DOHH2 (cell line): ENCODE data around the gene PRG2.
A peak's percentile ranks its signal among the peaks of the same experiment; 100 is the strongest.

ENCODE experiments used
- H3F3A ChIP-seq: fragments of 200-600 bp; sonication (generic), shearing (Covaris generic); 2 replicates; pipeline ENCODE4 v1.6.0; 2016; ENCODE audit warnings: antibody characterized with exemption, mild to moderate bottlenecking; ENCODE audit not compliant: control insufficient read depth, insufficient read depth
- H3K27ac ChIP-seq: fragments of 200-600 bp; sonication (generic); 2 replicates; pipeline ENCODE4 v1.5.1; 2014; ENCODE audit warnings: low read depth, mild to moderate bottlenecking, low read length, moderate library complexity
- H3K27me3 ChIP-seq: fragments of 200-600 bp; sonication (generic); 2 replicates; pipeline ENCODE4 v1.6.1; 2014; ENCODE audit warnings: mild to moderate bottlenecking, low read length, mixed read lengths; ENCODE audit not compliant: control insufficient read depth
- H3K36me3 ChIP-seq: fragments of 200-600 bp; sonication (generic); 2 replicates; pipeline ENCODE4 v1.6.1; 2014; ENCODE audit warnings: mild to moderate bottlenecking, low read length, moderate library complexity, mixed read lengths; ENCODE audit not compliant: control insufficient read depth
- H3K4me1 ChIP-seq: fragments of 200-600 bp; sonication (generic); 2 replicates; pipeline ENCODE4 v1.6.1; 2014; ENCODE audit warnings: mild to moderate bottlenecking, low read length, mixed read lengths; ENCODE audit not compliant: control insufficient read depth
- H3K4me2 ChIP-seq: fragments of 200-600 bp; sonication (generic); 2 replicates; pipeline ENCODE4 v1.6.0; 2014; ENCODE audit warnings: mild to moderate bottlenecking, low read length, moderate library complexity
- H3K4me3 ChIP-seq: fragments of 200-600 bp; sonication (generic); 2 replicates; pipeline ENCODE4 v1.5.1; 2014; ENCODE audit warnings: mild to moderate bottlenecking, low read length, mixed read lengths
- H3K79me2 ChIP-seq: fragments of 200-600 bp; sonication (generic); 2 replicates; pipeline ENCODE4 v1.6.1; 2014; ENCODE audit warnings: mild to moderate bottlenecking, low read length, mixed read lengths; ENCODE audit not compliant: control insufficient read depth
- H3K9me2 ChIP-seq: fragments of 200-600 bp; sonication (generic); replicated peaks from 2 replicates; pipeline ENCODE4 v1.6.1; 2014; ENCODE audit warnings: mild to moderate bottlenecking, low read length, mixed read lengths; ENCODE audit not compliant: control insufficient read depth
- H3K9me3 ChIP-seq: fragments of 200-600 bp; sonication (generic); 2 replicates; pipeline ENCODE4 v1.6.1; 2014; ENCODE audit warnings: antibody characterized with exemption, low read length, mixed read lengths; ENCODE audit not compliant: control insufficient read depth, insufficient read depth
- H4K20me1 ChIP-seq: fragments of 200-600 bp; sonication (generic); 2 replicates; pipeline ENCODE4 v1.6.0; 2014; ENCODE audit warnings: low read depth, mild to moderate bottlenecking, antibody characterized with exemption, low read length, moderate library complexity; ENCODE audit not compliant: control insufficient read depth, insufficient read depth
- EZH2phosphoT487 ChIP-seq: fragments of 200-600 bp; sonication (generic); IDR thresholded peaks from 2 replicates; pipeline ENCODE4 v1.6.1; 2017; ENCODE audit warnings: borderline replicate concordance, mild to moderate bottlenecking, antibody characterized with exemption, low read length, moderate library complexity, mixed read lengths
- TF ChIP-seq, protein P1 (sequence below): fragments of 200-600 bp; sonication (generic); IDR thresholded peaks from one replicate; pipeline ENCODE4 v1.5.1; 2014; ENCODE audit warnings: antibody characterized with exemption, mild to moderate bottlenecking, low read depth, low read length; ENCODE audit not compliant: poor library complexity, severe bottlenecking

Gene PRG2

DNA sequence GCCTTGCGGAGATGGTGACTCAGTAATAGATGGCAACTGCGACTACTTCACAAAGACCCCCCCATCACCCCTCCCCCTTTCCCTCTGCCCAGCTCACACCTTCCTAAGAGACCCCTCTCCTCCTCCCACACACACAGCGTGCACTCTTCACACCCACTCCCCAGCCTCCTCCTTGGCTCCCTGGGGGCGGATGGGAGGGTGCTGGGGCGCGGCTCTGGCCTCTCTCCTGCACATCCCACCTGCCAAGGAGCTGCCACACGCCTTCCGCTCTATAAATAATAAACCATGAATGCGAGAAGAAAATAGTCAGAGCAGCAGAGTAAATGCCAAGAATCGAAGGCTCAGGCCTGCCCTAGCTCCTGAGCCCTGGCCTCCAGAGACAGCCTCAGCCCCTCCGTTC is 47.7 kb downstream of the PRG2 start:
- H4K20me1 ChIP-seq, result no peaks in the 10 kb centered on the region
- no peaks in the 10 kb centered on the region for H3K9me3 ChIP-seq
- H3K79me2 ChIP-seq, result no peaks in the 10 kb centered on the region
- H3K27ac ChIP-seq, result no peak overlapping the region
- no peak overlapping the region for H3K4me2 ChIP-seq
- H3K36me3 ChIP-seq, result no peaks in the 10 kb centered on the region
- H3K4me1 ChIP-seq, result peaks cover 6% of the 10 kb centered on the region; the same call in 1 of the 2 replicates
- TF ChIP-seq, protein P1, sequence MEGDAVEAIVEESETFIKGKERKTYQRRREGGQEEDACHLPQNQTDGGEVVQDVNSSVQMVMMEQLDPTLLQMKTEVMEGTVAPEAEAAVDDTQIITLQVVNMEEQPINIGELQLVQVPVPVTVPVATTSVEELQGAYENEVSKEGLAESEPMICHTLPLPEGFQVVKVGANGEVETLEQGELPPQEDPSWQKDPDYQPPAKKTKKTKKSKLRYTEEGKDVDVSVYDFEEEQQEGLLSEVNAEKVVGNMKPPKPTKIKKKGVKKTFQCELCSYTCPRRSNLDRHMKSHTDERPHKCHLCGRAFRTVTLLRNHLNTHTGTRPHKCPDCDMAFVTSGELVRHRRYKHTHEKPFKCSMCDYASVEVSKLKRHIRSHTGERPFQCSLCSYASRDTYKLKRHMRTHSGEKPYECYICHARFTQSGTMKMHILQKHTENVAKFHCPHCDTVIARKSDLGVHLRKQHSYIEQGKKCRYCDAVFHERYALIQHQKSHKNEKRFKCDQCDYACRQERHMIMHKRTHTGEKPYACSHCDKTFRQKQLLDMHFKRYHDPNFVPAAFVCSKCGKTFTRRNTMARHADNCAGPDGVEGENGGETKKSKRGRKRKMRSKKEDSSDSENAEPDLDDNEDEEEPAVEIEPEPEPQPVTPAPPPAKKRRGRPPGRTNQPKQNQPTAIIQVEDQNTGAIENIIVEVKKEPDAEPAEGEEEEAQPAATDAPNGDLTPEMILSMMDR, result no peak
- no peak for TF ChIP-seq EZH2phosphoT487
- no peaks in the 10 kb centered on the region for H3K9me2 ChIP-seq
- H3K4me3 ChIP-seq, result no peak overlapping the region
- H3F3A ChIP-seq, result no peaks in the 10 kb centered on the region
- no peaks in the 10 kb centered on the region for H3K27me3 ChIP-seq

DNA sequence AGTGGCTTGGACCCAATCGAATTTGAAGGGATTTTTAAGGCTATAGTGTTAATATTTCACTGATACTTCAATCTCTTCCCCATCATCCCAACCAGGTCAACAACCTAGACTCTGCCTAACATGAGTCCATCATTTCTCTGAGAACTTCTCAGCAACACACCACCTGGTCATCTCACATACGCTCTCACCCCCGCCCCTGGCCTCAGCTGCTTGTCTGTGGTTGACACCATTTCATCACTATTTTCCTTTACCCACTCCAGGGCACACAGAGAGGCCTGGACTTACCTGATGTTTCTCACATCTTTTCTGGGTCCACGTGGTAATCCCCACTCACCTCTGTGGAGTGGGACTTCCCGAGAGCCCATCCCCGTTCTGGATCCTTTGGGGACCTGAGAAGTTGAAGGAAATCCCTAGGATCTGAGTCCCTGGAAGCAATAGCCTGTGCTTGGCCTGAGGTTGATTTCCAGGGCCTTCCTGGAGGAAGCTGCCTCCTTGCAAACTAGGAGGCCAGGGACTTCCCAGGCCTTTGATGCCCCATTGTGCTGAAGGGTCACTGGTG is 49.1 kb downstream of the PRG2 start:
- Histone ChIP-seq H3K36me3 (no peaks in the 10 kb centered on the region), H3K9me2 (no peaks in the 10 kb centered on the region), H3K4me2 (no peak overlapping the region), H3K4me1 (peaks cover 10% of the 10 kb centered on the region), H3K4me3 (no peak overlapping the region), H3K9me3 (no peaks in the 10 kb centered on the region), H3K27me3 (no peaks in the 10 kb centered on the region), H3K27ac (no peak overlapping the region), H3K79me2 (peaks cover under 1% of the 10 kb centered on the region), H3F3A (no peaks in the 10 kb centered on the region), H4K20me1 (no peaks in the 10 kb centered on the region)
- TF ChIP-seq, protein P1, result no peak
- TF ChIP-seq EZH2phosphoT487, result no peak

DNA sequence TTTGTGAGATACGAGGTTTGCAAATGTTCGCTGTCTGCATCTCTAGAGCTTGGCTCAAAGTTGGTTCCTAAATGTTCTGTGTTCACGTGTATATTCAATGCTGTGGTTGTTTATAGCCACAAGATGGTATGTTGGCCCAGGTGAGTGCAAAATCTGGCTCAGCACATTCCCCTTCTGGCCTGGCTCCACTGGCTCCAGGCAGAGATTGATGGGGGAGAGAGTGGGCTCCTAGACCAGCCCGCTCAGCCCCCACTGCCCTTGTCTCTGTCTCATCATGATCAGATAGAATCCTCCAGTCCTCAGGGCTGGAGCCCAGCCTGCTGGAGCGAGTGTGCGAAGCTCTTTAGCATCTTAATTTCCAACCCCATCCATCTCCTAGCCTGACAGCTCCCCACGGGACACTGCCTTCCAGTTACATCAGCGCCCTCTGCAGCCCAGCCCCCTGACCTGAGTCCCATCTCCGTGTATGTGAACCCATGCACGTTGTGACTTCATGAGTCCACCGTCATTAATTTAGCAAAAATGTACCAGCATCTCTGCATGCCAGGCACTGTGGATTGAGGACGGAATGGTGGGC is 50.3 kb downstream of the PRG2 start:
- Histone ChIP-seq H3K9me3 (no peaks in the 10 kb centered on the region), H4K20me1 (no peaks in the 10 kb centered on the region), H3K79me2 (peaks cover 11% of the 10 kb centered on the region), H3K27ac (no peak overlapping the region), H3K27me3 (no peaks in the 10 kb centered on the region), H3K36me3 (peaks cover 4% of the 10 kb centered on the region), H3K4me3 (no peak overlapping the region), H3F3A (no peaks in the 10 kb centered on the region), H3K9me2 (no peaks in the 10 kb centered on the region), H3K4me2 (no peak overlapping the region), H3K4me1 (peaks cover 9% of the 10 kb centered on the region)
- no peak for TF ChIP-seq EZH2phosphoT487
- TF ChIP-seq, protein P1, result peak; percentile 63
